Omental fat pad (tissue), 4 donors: ENCODE data around the gene GAS2L1. TPM values are rescaled to one million over a fixed set of nuclear protein-coding genes. Genes with fewer than 3 reads are reported as not detected.
A peak's percentile ranks its signal among the peaks of the same experiment; 100 is the strongest.

Experiments
- ATAC-seq: fragments of 150-250 bp; one replicate; pipeline ENCODE4 v1.9.1; 2016; ENCODE audit warnings: mild to moderate bottlenecking, moderate library complexity; ENCODE audit not compliant: low FRiP score
- DNase-seq: peaks from one replicate; pipeline ENCODE4 v3.0.0-alpha.2; 2019; ENCODE audit warnings: low spot score
- CTCF ChIP-seq, 3 donors: fragments of 450-650 bp; IDR thresholded peaks; one replicate each; pipeline ENCODE4 v1.5.1; 2016 to 2017; ENCODE audit warnings: antibody characterized with exemption in 3 of 3, mild to moderate bottlenecking in 3 of 3, moderate library complexity in 2 of 3
- total RNA-seq, 4 donors: library from RNA; depleted of rRNA; stranded (reverse); fragments of >200 nt; gene quantifications; one replicate each; pipeline ENCODE4 v1.1.0, GENCODE V29; 2016

Gene GAS2L1
- total RNA-seq, 4 donors from 2014 or later, result 13.4 to 29.0 (median 22.7) TPM

GRCh38 chr22:29328566-29329500, 22.4 kb downstream of the GAS2L1 start:
- no peak for TF ChIP-seq CTCF (IDR thresholded peaks at IDR 0.05)
- ATAC-seq (peak; percentile 69), DNase-seq (no peak)

- no peak for TF ChIP-seq CTCF (IDR thresholded peaks at IDR 0.05)
- ATAC-seq, result no peak
- no peak for DNase-seq
These were observed 23.1 kb downstream of the GAS2L1 start for GRCh38 chr22:29329581-29329980.

- DNase-seq, result no peak
- no peak for ATAC-seq
- TF ChIP-seq CTCF (IDR thresholded peaks at IDR 0.05), result no peak
These were observed 23.8 kb downstream of the GAS2L1 start for GRCh38 chr22:29330291-29330690.

- peak; percentile 29 for ATAC-seq
- no peak for TF ChIP-seq CTCF (IDR thresholded peaks at IDR 0.05)
- no peak for DNase-seq
These were observed 24.3 kb downstream of the GAS2L1 start for GRCh38 chr22:29330753-29331152.

GRCh38 chr22:29331213-29331612, 24.8 kb downstream of the GAS2L1 start:
- ATAC-seq (no peak), DNase-seq (no peak)
- TF ChIP-seq CTCF (IDR thresholded peaks at IDR 0.05), result no peak

- DNase-seq (no peak), ATAC-seq (no peak)
- no peak for TF ChIP-seq CTCF (IDR thresholded peaks at IDR 0.05)
These were observed 25.3 kb downstream of the GAS2L1 start for GRCh38 chr22:29331658-29332300.
